Loucy (cell line): ENCODE measurements around the gene JARID2.

Source experiments
- CTCF ChIP-seq: fragments of 200-600 bp; sonication (generic); conservative IDR thresholded peaks from 2 replicates; pipeline ENCODE4 v1.5.1; 2014; ENCODE audit warnings: mild to moderate bottlenecking, antibody characterized with exemption, low read length
- EZH2phosphoT487 ChIP-seq: fragments of 200-600 bp; IDR thresholded peaks from 2 replicates; pipeline ENCODE4 v1.6.1; 2018; ENCODE audit warnings: antibody characterized with exemption, mild to moderate bottlenecking, moderate library complexity, borderline replicate concordance

- TF ChIP-seq CTCF (no peak), EZH2phosphoT487 (no peak)
Observed at GRCh38 chr6:15392182-15392581, 146.3 kb downstream of the JARID2 start.
